Pancreas (tissue), 10 donors: ENCODE measurements around the gene OR2A5. TPM values are rescaled to one million over a fixed set of nuclear protein-coding genes. Genes with fewer than 3 reads are reported as not detected.

Experiments
- ATAC-seq, 4 donors: fragments of 200-7000 bp; cut with Tn5 transposase; one replicate each; pipeline versions ENCODE4 v1.8.0 to v1.9.1; 2020; ENCODE audit warnings: mild to moderate bottlenecking in 4 of 4, moderate library complexity in 4 of 4
- DNase-seq, 6 donors: peaks; one replicate each; pipeline ENCODE4 v3.0.0-alpha.2; 2020
- FAIRE-seq: peaks from 2 replicates; lab custom pipeline; 2012; peaks lifted over from hg19 to GRCh38; lab: Jason Lieb, UNC
- H3K27ac ChIP-seq, 4 donors: fragments of 200-600 bp; sonication (generic); 1 replicate in 3 of 4; 2 replicates in 1 of 4; pipeline versions ENCODE4 v1.5.0 to v1.8.0; 2020
- H3K27me3 ChIP-seq, 4 donors: fragments of 200-600 bp; one replicate each; pipeline ENCODE4 v1.8.0; 2021
- H3K36me3 ChIP-seq, 3 donors: fragments of 200-600 bp; sonication (generic) in 1 of 3; one replicate each; pipeline versions ENCODE4 v1.5.0 to v1.8.0; 2020 to 2021
- H3K4me1 ChIP-seq, 3 donors: fragments of 200-600 bp; one replicate each; pipeline ENCODE4 v1.8.0; 2021
- H3K4me3 ChIP-seq, 4 donors: fragments of 200-600 bp; sonication (generic) in 2 of 4; one replicate each; pipeline versions ENCODE4 v1.5.0 to v1.8.0; 2020 to 2021
- H3K9me3 ChIP-seq, 4 donors: fragments of 200-600 bp; one replicate each; pipeline ENCODE4 v1.8.0; 2021
- WGBS, 2 donors: extraction: QIAGEN DNeasy Blood & Tissue Kit; methylation state at CpG; one replicate each; pipeline ENCODE4 v1.1.7; 2013; 5-methylcytosine and 5-hydroxymethylcytosine counted together
- intact Hi-C, 3 donors: fragments of 100-400 bp; cut with DNase I; formaldehyde crosslinking; loops; one replicate each; pipeline versions ENCODE4 v1.11.1 to v1.14.2; 2022
- polyA plus RNA-seq, 2 donors: library from polyadenylated mRNA; stranded (reverse); fragments of 200-250 nt; gene quantifications; one replicate each; pipeline ENCODE4 v1.2.3, GENCODE V29; 2013
- total RNA-seq, 6 donors: library from RNA; stranded (reverse); fragmentation: NEBNext Ultra II Directional in 4 of 6; extraction: Animal tissue kit (Norgen Biotek cat#: 25700) in 4 of 6; gene quantifications; one replicate each; pipeline versions ENCODE4 v1.2.1 to v1.2.4, GENCODE V29; 2021 to 2023
- TF ChIP-seq, protein P1 (sequence below), 4 donors: fragments of 200-600 bp; sonication (generic) in 3 of 4; IDR thresholded peaks; one replicate each; pipeline versions ENCODE4 v1.5.0 to v1.8.0; 2021; ENCODE audit warnings: antibody characterized with exemption in 4 of 4
- donor health status: healthy with polysubstance abuse.
- donor health status: DM: no; HTN: no; CAD: no; lungs with moderate emphysema.
- donor health status: DM: no; HTN: no; CAD: no.
- donor health status: control.
- donor health status: control.
- donor health status: Bipolar disorder and iron deficiency.
- donor health status: DM: yes; HTN: yes; CAD: no.
- donor health status: DM: no; HTN: no; CAD: no.
- donor health status: DM: no; HTN: no; CAD: no.
- donor health status: DM: yes; HTN: yes; CAD: no.

OR2A5 gene, protein sequence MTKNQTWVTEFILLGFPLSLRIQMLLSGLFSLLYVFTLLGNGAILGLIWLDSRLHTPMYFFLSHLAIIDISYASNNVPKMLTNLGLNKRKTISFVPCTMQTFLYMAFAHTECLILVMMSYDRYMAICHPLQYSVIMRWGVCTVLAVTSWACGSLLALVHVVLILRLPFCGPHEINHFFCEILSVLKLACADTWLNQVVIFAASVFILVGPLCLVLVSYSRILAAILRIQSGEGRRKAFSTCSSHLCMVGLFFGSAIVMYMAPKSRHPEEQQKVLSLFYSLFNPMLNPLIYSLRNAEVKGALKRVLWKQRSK
- total RNA-seq (not detected), polyA plus RNA-seq (not detected)

DNA sequence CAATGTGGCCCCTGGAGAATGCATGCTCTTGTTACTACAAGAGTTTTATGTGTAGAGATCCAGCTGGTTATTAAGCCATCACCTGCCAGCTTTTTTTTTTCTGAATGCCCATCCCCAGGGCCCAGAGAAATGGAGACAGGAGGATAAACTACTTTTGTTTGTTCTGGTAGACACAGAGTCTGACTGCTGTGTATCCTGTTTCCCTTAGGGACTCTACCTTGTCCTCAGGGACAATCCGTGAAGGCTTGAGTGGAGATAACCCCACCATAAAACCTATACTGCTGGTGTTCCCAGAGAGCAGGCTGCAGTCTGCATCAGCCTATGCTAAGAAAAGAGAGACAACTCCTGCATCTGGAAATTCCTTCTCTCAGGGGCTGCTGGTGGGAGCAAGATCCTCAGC is at the start of gene OR2A5:
Gene OR2A5 (plus strand): TSS at position 301 of the 400 bp plus-strand sequence. CDS start 1,454 bp downstream, outside the sequence.
- no peak within 1 kb of the TSS for H3K4me3 ChIP-seq
- H3K4me1 ChIP-seq, result no peaks in the 10 kb centered on the region
- DNase-seq, result no peak
- intact Hi-C loops, result no loop called here
- no peaks in the 10 kb centered on the region for H3K36me3 ChIP-seq
- no peaks in the 10 kb centered on the region for H3K27me3 ChIP-seq
- ATAC-seq, result no peak
- WGBS, 2 donors, result 60 to 80% methylated on average over 1 of the region's 1 CpG
- FAIRE-seq, result no peak
- no peaks in the 10 kb centered on the region for H3K9me3 ChIP-seq
- TF ChIP-seq, protein P1, sequence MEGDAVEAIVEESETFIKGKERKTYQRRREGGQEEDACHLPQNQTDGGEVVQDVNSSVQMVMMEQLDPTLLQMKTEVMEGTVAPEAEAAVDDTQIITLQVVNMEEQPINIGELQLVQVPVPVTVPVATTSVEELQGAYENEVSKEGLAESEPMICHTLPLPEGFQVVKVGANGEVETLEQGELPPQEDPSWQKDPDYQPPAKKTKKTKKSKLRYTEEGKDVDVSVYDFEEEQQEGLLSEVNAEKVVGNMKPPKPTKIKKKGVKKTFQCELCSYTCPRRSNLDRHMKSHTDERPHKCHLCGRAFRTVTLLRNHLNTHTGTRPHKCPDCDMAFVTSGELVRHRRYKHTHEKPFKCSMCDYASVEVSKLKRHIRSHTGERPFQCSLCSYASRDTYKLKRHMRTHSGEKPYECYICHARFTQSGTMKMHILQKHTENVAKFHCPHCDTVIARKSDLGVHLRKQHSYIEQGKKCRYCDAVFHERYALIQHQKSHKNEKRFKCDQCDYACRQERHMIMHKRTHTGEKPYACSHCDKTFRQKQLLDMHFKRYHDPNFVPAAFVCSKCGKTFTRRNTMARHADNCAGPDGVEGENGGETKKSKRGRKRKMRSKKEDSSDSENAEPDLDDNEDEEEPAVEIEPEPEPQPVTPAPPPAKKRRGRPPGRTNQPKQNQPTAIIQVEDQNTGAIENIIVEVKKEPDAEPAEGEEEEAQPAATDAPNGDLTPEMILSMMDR (IDR thresholded peaks at IDR 0.05), result no peak
- no peak within 1 kb of the TSS for H3K27ac ChIP-seq

GRCh38 chr7:144000020-144000419 is 48.7 kb upstream of the OR2A5 start, which contains the start of gene OR6B1:
Gene OR6B1 (plus strand): TSS chr7:144000320. CDS start chr7:144003997, 3,677 bp downstream.
- TF ChIP-seq, protein P1 (IDR thresholded peaks at IDR 0.05), result no peak
- no peak for DNase-seq
- no peak within 1 kb of the TSS for H3K27ac ChIP-seq
- H3K36me3 ChIP-seq, result no peaks in the 10 kb centered on the region
- no peaks in the 10 kb centered on the region for H3K27me3 ChIP-seq
- ATAC-seq, result no peak
- 92 to 96% methylated on average over 4 of the region's 4 CpGs for WGBS, 2 donors
- no peak within 1 kb of the TSS for H3K4me3 ChIP-seq
- H3K4me1 ChIP-seq, result no peaks in the 10 kb centered on the region
- H3K9me3 ChIP-seq, result no peaks in the 10 kb centered on the region
- intact Hi-C loops, result no loop called here
- no peak for FAIRE-seq

- no peaks in the 10 kb centered on the region for H3K27me3 ChIP-seq
- 79 to 84% methylated on average over 3 of the region's 3 CpGs for WGBS, 2 donors
- no peaks in the 10 kb centered on the region for H3K4me1 ChIP-seq
- no peak overlapping the region for H3K27ac ChIP-seq
- H3K36me3 ChIP-seq, result no peaks in the 10 kb centered on the region
- FAIRE-seq (no peak), DNase-seq (no peak), ATAC-seq (no peak)
- intact Hi-C loops, result no loop called here
- no peaks in the 10 kb centered on the region for H3K9me3 ChIP-seq
- TF ChIP-seq, protein P1 (IDR thresholded peaks at IDR 0.05), result no peak
- no peak overlapping the region for H3K4me3 ChIP-seq
Observed at GRCh38 chr7:144001543-144001942, 47.2 kb upstream of the OR2A5 start.

DNA sequence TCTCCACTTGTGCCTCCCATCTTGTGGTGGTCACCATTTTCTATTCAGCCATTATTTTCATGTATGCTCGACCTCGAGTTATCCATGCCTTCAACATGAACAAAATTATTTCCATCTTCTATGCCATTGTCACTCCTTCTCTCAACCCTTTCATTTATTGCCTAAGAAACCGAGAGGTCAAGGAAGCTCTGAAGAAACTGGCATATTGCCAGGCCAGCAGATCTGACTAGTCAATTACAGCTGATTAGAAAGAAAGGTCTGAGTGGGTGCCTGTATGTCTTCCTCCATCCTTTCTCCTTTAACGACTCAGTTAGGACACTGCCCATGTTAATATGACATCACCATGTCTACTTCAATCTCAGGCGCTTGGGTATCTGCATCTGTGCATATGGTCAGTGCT is 44.0 kb upstream of the OR2A5 start:
- intact Hi-C loops, result no loop called here
- H3K4me3 ChIP-seq, result no peak overlapping the region
- H3K9me3 ChIP-seq, result no peaks in the 10 kb centered on the region
- no peaks in the 10 kb centered on the region for H3K27me3 ChIP-seq
- TF ChIP-seq, protein P1 (IDR thresholded peaks at IDR 0.05), result no peak
- H3K4me1 ChIP-seq, result no peaks in the 10 kb centered on the region
- ATAC-seq, result no peak
- no peak for FAIRE-seq
- H3K36me3 ChIP-seq, result no peaks in the 10 kb centered on the region
- no peak overlapping the region for H3K27ac ChIP-seq
- 75 to 81% methylated on average over 5 of the region's 5 CpGs for WGBS, 2 donors
- no peak for DNase-seq

- no peak for FAIRE-seq
- intact Hi-C loops, result no loop called here
- Histone ChIP-seq H3K4me1 (no peaks in the 10 kb centered on the region), H3K9me3 (no peaks in the 10 kb centered on the region), H3K27me3 (no peaks in the 10 kb centered on the region), H3K27ac (no peak overlapping the region), H3K36me3 (no peaks in the 10 kb centered on the region), H3K4me3 (no peak overlapping the region)
- no peak for DNase-seq
- ATAC-seq, result no peak
- TF ChIP-seq, protein P1 (IDR thresholded peaks at IDR 0.05), result no peak
- WGBS, 2 donors, result 33 to 42% methylated on average over 1 of the region's 1 CpG
Observed at GRCh38 chr7:144006029-144006691, 42.6 kb upstream of the OR2A5 start.
